PFSK-1 (cell line): Measurements from ENCODE around the gene THRB.

Experiments
- FOXP2 ChIP-seq: optimal IDR thresholded peaks from 2 replicates; pipeline ENCODE3; 2011; ENCODE audit warnings: borderline replicate concordance, control low read depth, inconsistent platforms; ENCODE audit not compliant: insufficient read depth; ENCODE audit errors: extremely low read length, extremely low read depth
- POLR2AphosphoS5 ChIP-seq: IDR thresholded peaks from 2 replicates; pipeline ENCODE4 v1.6.1; 2012; ENCODE audit warnings: low read depth, mild to moderate bottlenecking, control low read depth, low read length, moderate library complexity
- TAF1 ChIP-seq: IDR thresholded peaks from 2 replicates; pipeline ENCODE4 v1.6.1; 2012; ENCODE audit warnings: low read length, control low read depth, borderline replicate concordance; ENCODE audit not compliant: insufficient read depth

GRCh38 chr3:24264011-24264410 lies 230.6 kb downstream of the THRB start:
- TF ChIP-seq POLR2AphosphoS5 (no peak), FOXP2 (no peak), TAF1 (no peak)
